Activated T-helper 1 cell treated with anti-CD3 and anti-CD28 coated beads, Interleukin-12 subunit alpha, Interleukin-12 subunit beta, Interleukin-2, Interleukin-4 antibody, amounts not matched to agents 30 ng/mL and 10 ng/mL and 1 ng/mL, durations not matched to agents 14 hours and 24 hours and 36 hours (primary cell): ENCODE data around the gene SLCO4A1. TPM values are rescaled to one million over a fixed set of nuclear protein-coding genes. Genes with fewer than 3 reads are reported as not detected.

Experiments
- DNase-seq: peaks from one replicate; pipeline ENCODE4 v3.0.0; 2021; ENCODE audit warnings: low spot score
- H3K27ac Mint-ChIP-seq: one replicate; pipeline ENCODE4 v1.8.0; 2021; ENCODE audit warnings: mild to moderate bottlenecking, mixed read lengths
- H3K27me3 Mint-ChIP-seq: one replicate; pipeline ENCODE4 v1.8.0; 2022; ENCODE audit warnings: mild to moderate bottlenecking, moderate library complexity, mixed read lengths; ENCODE audit not compliant: insufficient read depth
- H3K36me3 Mint-ChIP-seq: one replicate; pipeline ENCODE4 v1.8.0; 2021; ENCODE audit warnings: low read depth, mixed read lengths
- H3K4me1 Mint-ChIP-seq: one replicate; pipeline ENCODE4 v1.8.0; 2021; ENCODE audit warnings: low read depth, mixed read lengths
- H3K4me3 Mint-ChIP-seq: one replicate; pipeline ENCODE4 v1.8.0; 2021; ENCODE audit warnings: mild to moderate bottlenecking, moderate library complexity, mixed read lengths
- H3K9me3 Mint-ChIP-seq: one replicate; pipeline ENCODE4 v1.8.0; 2021; ENCODE audit warnings: mixed read lengths
- intact Hi-C: fragments of 100-400 bp; cut with micrococcal nuclease; formaldehyde crosslinking; loops from one replicate; pipeline ENCODE4 v1.15.1; 2024
- total RNA-seq: library from RNA; stranded (reverse); gene quantifications from 2 replicates; pipeline ENCODE4 v1.2.3, GENCODE V29; 2022

SLCO4A1 gene
- total RNA-seq, 1 donor from 2014 or later = 47.6 TPM

GRCh38 chr20:62688855-62689460 lies 46.7 kb downstream of the SLCO4A1 start:
- Mint-ChIP-seq H3K9me3 (no peaks in the 10 kb centered on the region), H3K36me3 (no peaks in the 10 kb centered on the region), H3K27me3 (peaks cover 16% of the 10 kb centered on the region), H3K27ac (no peak overlapping the region), H3K4me1 (peaks cover 10% of the 10 kb centered on the region), H3K4me3 (no peak overlapping the region)
- intact Hi-C loops = no loop called here
- no peak for DNase-seq

- Mint-ChIP-seq H3K4me1 (peaks cover 10% of the 10 kb centered on the region), H3K27ac (no peak overlapping the region), H3K9me3 (no peaks in the 10 kb centered on the region), H3K4me3 (no peak overlapping the region), H3K36me3 (no peaks in the 10 kb centered on the region), H3K27me3 (peaks cover 16% of the 10 kb centered on the region)
- intact Hi-C loops = no loop called here
- DNase-seq = no peak
Observed at GRCh38 chr20:62689861-62690260, 47.6 kb downstream of the SLCO4A1 start.

- DNase-seq = no peak
- Mint-ChIP-seq H3K27me3 (peaks cover 14% of the 10 kb centered on the region), H3K4me1 (peaks cover 10% of the 10 kb centered on the region), H3K27ac (no peak overlapping the region), H3K36me3 (no peaks in the 10 kb centered on the region), H3K9me3 (no peaks in the 10 kb centered on the region), H3K4me3 (no peak overlapping the region)
- intact Hi-C loops = no loop called here
Observed at GRCh38 chr20:62690261-62690820, 48.0 kb downstream of the SLCO4A1 start.

- DNase-seq = no peak
- H3K36me3 Mint-ChIP-seq = no peaks in the 10 kb centered on the region
- H3K4me3 Mint-ChIP-seq = no peak overlapping the region
- peaks cover 3% of the 10 kb centered on the region for H3K4me1 Mint-ChIP-seq
- intact Hi-C loops = no loop called here
- no peak overlapping the region for H3K27ac Mint-ChIP-seq
- no peaks in the 10 kb centered on the region for H3K9me3 Mint-ChIP-seq
- H3K27me3 Mint-ChIP-seq = peaks cover 11% of the 10 kb centered on the region
Observed at GRCh38 chr20:62691487-62691886, 49.2 kb downstream of the SLCO4A1 start.

GRCh38 chr20:62692176-62692575 lies 49.9 kb downstream of the SLCO4A1 start:
- no peaks in the 10 kb centered on the region for H3K9me3 Mint-ChIP-seq
- DNase-seq = no peak
- H3K36me3 Mint-ChIP-seq = no peaks in the 10 kb centered on the region
- no peak overlapping the region for H3K27ac Mint-ChIP-seq
- intact Hi-C loops = no loop called here
- peaks cover 9% of the 10 kb centered on the region for H3K27me3 Mint-ChIP-seq
- no peaks in the 10 kb centered on the region for H3K4me1 Mint-ChIP-seq
- H3K4me3 Mint-ChIP-seq = no peak overlapping the region

- Mint-ChIP-seq H3K27me3 (peaks cover 12% of the 10 kb centered on the region), H3K4me1 (no peaks in the 10 kb centered on the region), H3K27ac (no peak overlapping the region), H3K36me3 (no peaks in the 10 kb centered on the region), H3K9me3 (no peaks in the 10 kb centered on the region), H3K4me3 (no peak overlapping the region)
- no peak for DNase-seq
- intact Hi-C loops = no loop called here
Observed at GRCh38 chr20:62692801-62693523, 50.7 kb downstream of the SLCO4A1 start.

GRCh38 chr20:62693524-62693922 lies 51.2 kb downstream of the SLCO4A1 start:
- H3K27me3 Mint-ChIP-seq = peaks cover 14% of the 10 kb centered on the region
- H3K36me3 Mint-ChIP-seq = no peaks in the 10 kb centered on the region
- H3K9me3 Mint-ChIP-seq = no peaks in the 10 kb centered on the region
- H3K4me1 Mint-ChIP-seq = no peaks in the 10 kb centered on the region
- H3K27ac Mint-ChIP-seq = no peak overlapping the region
- intact Hi-C loops = no loop called here
- no peak for DNase-seq
- H3K4me3 Mint-ChIP-seq = no peak overlapping the region

- no peak overlapping the region for H3K4me3 Mint-ChIP-seq
- no peaks in the 10 kb centered on the region for H3K36me3 Mint-ChIP-seq
- no peak for DNase-seq
- no peak overlapping the region for H3K27ac Mint-ChIP-seq
- intact Hi-C loops = no loop called here
- H3K27me3 Mint-ChIP-seq = peaks cover 14% of the 10 kb centered on the region
- H3K9me3 Mint-ChIP-seq = no peaks in the 10 kb centered on the region
- H3K4me1 Mint-ChIP-seq = no peaks in the 10 kb centered on the region
Observed at GRCh38 chr20:62694106-62694505, 51.8 kb downstream of the SLCO4A1 start.

- no peaks in the 10 kb centered on the region for H3K4me1 Mint-ChIP-seq
- H3K27me3 Mint-ChIP-seq = peaks cover 14% of the 10 kb centered on the region
- no peak overlapping the region for H3K4me3 Mint-ChIP-seq
- DNase-seq = no peak
- intact Hi-C loops = no loop called here
- H3K9me3 Mint-ChIP-seq = no peaks in the 10 kb centered on the region
- H3K36me3 Mint-ChIP-seq = no peaks in the 10 kb centered on the region
- no peak overlapping the region for H3K27ac Mint-ChIP-seq
Observed at GRCh38 chr20:62694868-62695267, 52.6 kb downstream of the SLCO4A1 start.

- H3K9me3 Mint-ChIP-seq = no peaks in the 10 kb centered on the region
- no peak for DNase-seq
- no peaks in the 10 kb centered on the region for H3K36me3 Mint-ChIP-seq
- H3K27me3 Mint-ChIP-seq = peaks cover 20% of the 10 kb centered on the region
- intact Hi-C loops = no loop called here
- no peak overlapping the region for H3K4me3 Mint-ChIP-seq
- H3K27ac Mint-ChIP-seq = no peak overlapping the region
- no peaks in the 10 kb centered on the region for H3K4me1 Mint-ChIP-seq
Observed at GRCh38 chr20:62695448-62696414, 53.4 kb downstream of the SLCO4A1 start.

GRCh38 chr20:62696434-62696957 lies 54.2 kb downstream of the SLCO4A1 start:
- Mint-ChIP-seq H3K4me1 (no peaks in the 10 kb centered on the region), H3K4me3 (no peak overlapping the region), H3K27me3 (peaks cover 23% of the 10 kb centered on the region), H3K9me3 (no peaks in the 10 kb centered on the region), H3K36me3 (no peaks in the 10 kb centered on the region), H3K27ac (no peak overlapping the region)
- intact Hi-C loops = no loop called here
- DNase-seq = no peak

GRCh38 chr20:62696989-62697388 lies 54.7 kb downstream of the SLCO4A1 start:
- intact Hi-C loops = no loop called here
- peaks cover 25% of the 10 kb centered on the region for H3K27me3 Mint-ChIP-seq
- DNase-seq = no peak
- H3K36me3 Mint-ChIP-seq = no peaks in the 10 kb centered on the region
- H3K4me3 Mint-ChIP-seq = no peak overlapping the region
- H3K4me1 Mint-ChIP-seq = no peaks in the 10 kb centered on the region
- H3K27ac Mint-ChIP-seq = no peak overlapping the region
- no peaks in the 10 kb centered on the region for H3K9me3 Mint-ChIP-seq
